Ovary (tissue), 3 donors: ENCODE measurements around the gene TBX1.

ENCODE experiments used
- CTCF ChIP-seq, 3 donors: fragments of 450-650 bp in 2 of 3; fragments of 200-600 bp in 1 of 3; IDR thresholded peaks; one replicate each; pipeline versions ENCODE4 v1.5.1 to v1.8.0; 2016 to 2022; ENCODE audit warnings: antibody characterized with exemption in 3 of 3, mild to moderate bottlenecking in 1 of 3
- EP300 ChIP-seq: sonication (generic); formaldehyde crosslinking; IDR thresholded peaks from one replicate; pipeline ENCODE4 v1.6.1; 2017; ENCODE audit warnings: antibody characterized with exemption
- POLR2A ChIP-seq: fragments of 450-650 bp; IDR thresholded peaks from one replicate; pipeline ENCODE4 v1.6.1; 2017; ENCODE audit warnings: antibody characterized with exemption, mild to moderate bottlenecking, moderate library complexity
- donor health status: DM: no; HTN: no; CAD: no.

GRCh38 chr22:19801340-19802000 lies 40.9 kb downstream of the TBX1 start:
- no peak for TF ChIP-seq CTCF (IDR thresholded peaks at IDR 0.05)
- TF ChIP-seq POLR2A: no peak
- no peak for TF ChIP-seq EP300
